IPS-20b (cell line): ENCODE measurements around the gene ZNF786.
"Not testable (repeated sequence)": the region's sequence is repeated elsewhere in the genome, so short reads cannot be mapped to it uniquely, and the experiment has no call there.

Experiments
- H3K27ac ChIP-seq: one replicate; pipeline ENCODE4 v1.5.1; 2013; ENCODE audit warnings: low read length
- H3K27me3 ChIP-seq: 2 replicates; pipeline ENCODE4 v1.6.1; 2013; ENCODE audit warnings: mild to moderate bottlenecking, low read length, inconsistent platforms; ENCODE audit not compliant: insufficient read depth
- H3K36me3 ChIP-seq: 2 replicates; pipeline ENCODE4 v1.6.1; 2013; ENCODE audit warnings: low read depth, mild to moderate bottlenecking, inconsistent platforms, low read length, moderate library complexity; ENCODE audit not compliant: insufficient read depth
- H3K4me1 ChIP-seq: 2 replicates; pipeline ENCODE4 v1.6.1; 2013; ENCODE audit warnings: mild to moderate bottlenecking, control low read depth, inconsistent platforms, low read length, moderate library complexity; ENCODE audit not compliant: insufficient read depth
- H3K4me3 ChIP-seq: 2 replicates; pipeline ENCODE4 v1.5.1; 2013; ENCODE audit warnings: mild to moderate bottlenecking, low read length, inconsistent platforms
- H3K9ac ChIP-seq: 2 replicates; pipeline ENCODE4 v1.6.1; 2013; ENCODE audit warnings: low read depth, mild to moderate bottlenecking, inconsistent platforms, low read length, moderate library complexity
- H3K9me3 ChIP-seq: 2 replicates; pipeline ENCODE4 v1.6.1; 2013; ENCODE audit warnings: mild to moderate bottlenecking, low read depth, low read length, inconsistent platforms; ENCODE audit not compliant: insufficient read depth

ZNF786 gene

GRCh38 chr7:149077594-149077993 is 12.9 kb downstream of the ZNF786 start:
- Histone ChIP-seq H3K36me3 (peaks cover 37% of the 10 kb centered on the region), H3K27me3 (no peaks in the 10 kb centered on the region), H3K9me3 (no peaks in the 10 kb centered on the region), H3K4me1 (no peaks in the 10 kb centered on the region), H3K4me3 (no peak overlapping the region), H3K9ac (no peak overlapping the region), H3K27ac (no peak overlapping the region)

- Histone ChIP-seq H3K27ac (no peak overlapping the region), H3K27me3 (no peaks in the 10 kb centered on the region), H3K9me3 (no peaks in the 10 kb centered on the region), H3K4me1 (no peaks in the 10 kb centered on the region), H3K9ac (no peak overlapping the region), H3K36me3 (peaks cover 55% of the 10 kb centered on the region), H3K4me3 (no peak overlapping the region)
Measured at GRCh38 chr7:149075286-149075685, 15.2 kb downstream of the ZNF786 start.

- H3K27me3 ChIP-seq, result no peaks in the 10 kb centered on the region
- no peaks in the 10 kb centered on the region for H3K9me3 ChIP-seq
- no peak overlapping the region for H3K27ac ChIP-seq
- no peak overlapping the region for H3K9ac ChIP-seq
- H3K36me3 ChIP-seq, result peaks cover 57% of the 10 kb centered on the region
- H3K4me1 ChIP-seq, result no peaks in the 10 kb centered on the region
- H3K4me3 ChIP-seq, result no peak overlapping the region
Measured at GRCh38 chr7:149074116-149074885, 16.2 kb downstream of the ZNF786 start.

GRCh38 chr7:149072438-149072775 is 18.1 kb downstream of the ZNF786 start:
- H3K4me1 ChIP-seq, result no peaks in the 10 kb centered on the region
- no peaks in the 10 kb centered on the region for H3K9me3 ChIP-seq
- peaks cover 61% of the 10 kb centered on the region for H3K36me3 ChIP-seq
- H3K9ac ChIP-seq, result peak overlapping the region; percentile 46; the same call in 1 of the 2 replicates
- H3K4me3 ChIP-seq, result no peak overlapping the region
- H3K27me3 ChIP-seq, result no peaks in the 10 kb centered on the region
- H3K27ac ChIP-seq, result no peak overlapping the region

DNA sequence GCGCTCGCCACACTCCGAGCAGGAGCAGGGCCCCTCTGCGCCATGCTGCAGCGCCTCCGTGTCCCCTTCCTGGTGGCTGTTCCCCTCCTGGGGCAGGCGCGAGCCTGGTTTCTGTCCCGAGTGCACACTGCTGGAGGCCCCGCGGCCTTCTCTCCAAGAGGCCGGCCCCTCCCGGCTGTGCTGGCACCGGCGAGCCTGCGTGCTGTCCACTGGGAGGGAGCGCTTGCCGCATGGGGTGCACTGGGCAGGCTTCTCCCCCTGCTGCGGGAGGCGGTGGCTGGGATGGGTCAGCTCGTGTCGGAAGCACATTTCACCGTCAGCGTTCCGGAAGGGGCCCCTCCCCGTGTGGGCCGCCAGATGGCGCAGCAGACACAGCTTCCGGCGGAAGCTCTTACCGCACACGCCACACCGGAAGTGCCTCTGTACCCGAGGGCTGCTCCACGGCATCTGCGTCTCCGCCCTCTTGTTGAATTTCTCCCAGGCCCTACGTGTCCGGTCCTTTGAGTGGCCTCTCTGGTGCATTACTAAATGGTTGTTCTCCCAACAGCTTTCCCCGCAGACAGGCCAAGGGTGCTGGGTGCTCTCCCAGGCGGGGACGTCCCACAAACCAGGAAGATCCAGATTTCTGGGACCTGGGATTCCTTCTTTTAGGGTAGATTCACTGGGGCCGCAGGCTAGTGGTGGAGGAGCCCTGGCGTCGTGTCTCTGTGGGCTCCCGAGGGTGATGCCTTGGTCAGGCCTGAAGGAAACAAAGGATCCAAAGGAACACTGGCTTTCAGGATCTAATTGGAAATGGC is 18.7 kb downstream of the ZNF786 start:
- no peaks in the 10 kb centered on the region for H3K27me3 ChIP-seq
- H3K9ac ChIP-seq, result peak overlapping the region; percentile 46; the same call in 1 of the 2 replicates
- H3K27ac ChIP-seq, result no peak overlapping the region
- H3K4me3 ChIP-seq, result no peak overlapping the region
- no peaks in the 10 kb centered on the region for H3K9me3 ChIP-seq
- H3K36me3 ChIP-seq, result peaks cover 60% of the 10 kb centered on the region
- H3K4me1 ChIP-seq, result no peaks in the 10 kb centered on the region

DNA sequence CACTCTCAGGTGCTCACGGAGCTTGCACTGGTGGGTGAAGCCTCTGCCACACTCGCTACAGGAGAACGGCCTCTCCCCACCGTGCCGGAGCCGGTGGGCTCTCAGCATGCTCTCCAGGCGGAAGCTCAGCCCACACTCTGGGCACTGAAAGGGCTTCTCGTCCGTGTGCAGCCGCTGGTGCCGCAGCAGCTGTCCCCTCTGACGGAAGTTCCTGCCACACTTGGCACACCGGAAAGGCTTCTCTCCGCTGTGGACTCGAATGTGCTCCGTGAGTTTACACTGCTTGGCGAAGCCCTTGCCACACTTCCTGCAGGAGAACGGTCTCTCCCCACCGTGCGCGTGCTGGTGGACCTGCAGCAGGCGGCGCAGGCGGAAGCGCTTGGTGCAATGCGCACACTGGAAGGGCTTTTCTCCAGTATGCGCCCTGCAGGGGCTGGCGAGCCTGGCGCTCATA is 19.3 kb downstream of the ZNF786 start:
- no peaks in the 10 kb centered on the region for H3K9me3 ChIP-seq
- no peak overlapping the region for H3K9ac ChIP-seq
- peaks cover 55% of the 10 kb centered on the region for H3K36me3 ChIP-seq
- no peak overlapping the region for H3K4me3 ChIP-seq
- no peaks in the 10 kb centered on the region for H3K27me3 ChIP-seq
- no peaks in the 10 kb centered on the region for H3K4me1 ChIP-seq
- H3K27ac ChIP-seq, result no peak overlapping the region

GRCh38 chr7:149070372-149071125 is 20.0 kb downstream of the ZNF786 start:
- no peak overlapping the region for H3K9ac ChIP-seq
- H3K4me3 ChIP-seq, result no peak overlapping the region
- no peaks in the 10 kb centered on the region for H3K9me3 ChIP-seq
- no peaks in the 10 kb centered on the region for H3K27me3 ChIP-seq
- no peak overlapping the region for H3K27ac ChIP-seq
- H3K36me3 ChIP-seq, result peaks cover 55% of the 10 kb centered on the region
- no peaks in the 10 kb centered on the region for H3K4me1 ChIP-seq

- Histone ChIP-seq H3K9me3 (no peaks in the 10 kb centered on the region), H3K36me3 (peaks cover 41% of the 10 kb centered on the region), H3K27ac (no peak overlapping the region), H3K27me3 (no peaks in the 10 kb centered on the region), H3K4me1 (no peaks in the 10 kb centered on the region), H3K9ac (no peak overlapping the region), H3K4me3 (no peak overlapping the region)
Measured at GRCh38 chr7:149067869-149068268, 22.6 kb downstream of the ZNF786 start.

GRCh38 chr7:149063476-149063875 is 27.0 kb downstream of the ZNF786 start:
- Histone ChIP-seq H3K4me3 (no peak overlapping the region), H3K27ac (no peak overlapping the region), H3K36me3 (peaks cover 9% of the 10 kb centered on the region)

DNA sequence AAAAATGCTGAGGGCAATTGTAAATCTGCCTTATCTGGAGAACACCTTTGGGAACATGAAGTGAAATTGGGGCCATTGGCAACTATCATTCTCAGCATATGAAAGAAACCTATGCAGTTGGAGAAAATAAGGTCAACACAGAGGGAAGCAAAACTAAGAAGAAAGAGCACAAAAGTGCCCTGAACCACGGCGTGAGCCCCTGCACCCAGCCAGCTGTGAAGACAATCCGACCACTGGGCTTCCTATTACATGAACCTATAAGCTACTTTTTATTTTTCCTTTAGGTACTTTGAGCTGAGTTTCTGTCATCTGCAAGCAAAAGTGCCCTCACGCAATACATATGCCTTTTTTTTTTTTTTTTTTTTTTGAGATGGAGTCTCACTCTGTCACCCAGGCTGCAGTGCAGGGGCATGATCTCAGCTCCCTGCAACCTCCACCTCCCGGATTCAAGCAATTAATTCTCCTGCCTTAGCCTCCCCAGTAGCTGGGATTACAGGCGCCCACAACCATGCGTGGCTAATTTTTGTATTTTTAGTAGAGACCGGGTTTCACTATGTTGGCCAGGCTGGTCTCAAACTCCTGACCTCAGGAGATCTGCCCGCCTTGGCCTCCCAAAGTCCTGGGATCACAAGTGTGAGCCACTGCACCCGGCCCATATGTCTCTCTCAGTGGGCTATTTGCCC is 28.2 kb downstream of the ZNF786 start:
- H3K36me3 ChIP-seq, H3K4me3 ChIP-seq, H3K4me1 ChIP-seq, H3K9me3 ChIP-seq, H3K9ac ChIP-seq, H3K27ac ChIP-seq, H3K27me3 ChIP-seq: not testable (repeated sequence)

More at GRCh38 chr7:149063476-149063875, 27.0 kb downstream of the ZNF786 start:
- H3K9me3 ChIP-seq, result no peaks in the 10 kb centered on the region
- no peaks in the 10 kb centered on the region; the same call in 1 of the 2 replicates for H3K4me1 ChIP-seq
- H3K9ac ChIP-seq, result no peak overlapping the region
- H3K27me3 ChIP-seq, result no peaks in the 10 kb centered on the region

DNA sequence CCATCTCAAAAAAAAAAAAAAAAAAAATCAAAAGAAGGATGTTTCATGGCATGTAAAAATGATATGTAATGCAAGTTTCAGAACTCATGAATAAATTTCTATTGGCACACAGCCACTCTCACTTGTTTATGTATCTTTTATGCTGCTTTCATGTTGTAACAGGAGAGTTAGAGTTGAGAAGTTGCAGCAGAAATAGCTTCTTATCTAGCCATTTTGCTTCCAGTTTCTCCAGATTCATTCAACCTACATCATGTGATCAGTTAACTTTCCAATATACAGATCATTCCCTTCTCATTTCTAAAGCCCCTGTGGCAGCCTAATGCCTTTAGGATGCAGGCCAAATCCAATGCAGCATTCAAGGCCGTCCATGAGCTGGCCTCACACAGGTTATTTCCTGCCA is 30.4 kb downstream of the ZNF786 start:
- H3K9ac ChIP-seq, result no peak overlapping the region
- no peaks in the 10 kb centered on the region; the same call in 1 of the 2 replicates for H3K4me1 ChIP-seq
- no peak overlapping the region for H3K4me3 ChIP-seq
- no peaks in the 10 kb centered on the region for H3K27me3 ChIP-seq
- no peaks in the 10 kb centered on the region for H3K36me3 ChIP-seq
- no peaks in the 10 kb centered on the region for H3K9me3 ChIP-seq
- H3K27ac ChIP-seq, result no peak overlapping the region
